Activated CD4-positive, alpha-beta memory T cell treated with anti-CD3 and anti-CD28 coated beads for 36 hours (primary cell): ENCODE data around the gene GPRIN2. TPM values are rescaled to one million over a fixed set of nuclear protein-coding genes. Genes with fewer than 3 reads are reported as not detected.
"Not testable (repeated sequence)": the region's sequence is repeated elsewhere in the genome, so short reads cannot be mapped to it uniquely, and the experiment has no call there.

Source experiments
- CTCF ChIA-PET: fragments of 350-600 bp; sonication (Branson Sonifier 250); formaldehyde crosslinking; loops from one replicate; lab custom pipeline; 2021; ENCODE audit warnings: antibody characterized with exemption, inconsistent platforms; lab: Charles Lee
- POLR2A ChIA-PET: fragments of 350-600 bp; sonication (Branson Sonifier 250); formaldehyde crosslinking; loops from one replicate; lab custom pipeline; 2021; ENCODE audit warnings: antibody characterized with exemption; lab: Charles Lee
- DNase-seq: peaks from one replicate; pipeline ENCODE4 v3.0.0-alpha.2; 2020
- H3K27ac Mint-ChIP-seq: one replicate; pipeline ENCODE4 v1.8.0; 2021; ENCODE audit warnings: mixed read lengths
- H3K27me3 Mint-ChIP-seq: one replicate; pipeline ENCODE4 v1.8.0; 2021; ENCODE audit warnings: mixed read lengths
- H3K36me3 Mint-ChIP-seq: one replicate; pipeline ENCODE4 v1.8.0; 2021; ENCODE audit warnings: mixed read lengths
- H3K4me1 Mint-ChIP-seq: one replicate; pipeline ENCODE4 v1.8.0; 2021; ENCODE audit warnings: low read depth, mixed read lengths
- H3K4me3 Mint-ChIP-seq: one replicate; pipeline ENCODE4 v1.8.0; 2021; ENCODE audit warnings: mild to moderate bottlenecking, mixed read lengths
- H3K9me3 Mint-ChIP-seq: one replicate; pipeline ENCODE4 v1.8.0; 2021; ENCODE audit warnings: mixed read lengths
- intact Hi-C: fragments of 100-400 bp; cut with micrococcal nuclease; formaldehyde crosslinking; loops from one replicate; pipeline ENCODE4 v1.15.1; 2023
- total RNA-seq, 2 experiments: library from RNA; stranded (reverse); gene quantifications; one replicate each; pipeline ENCODE4 v1.2.3, GENCODE V29; 2021

The GPRIN2 gene
- total RNA-seq, 2 experiments from 2014 or later, result not detected

- ChIA-PET POLR2A (no interaction called here), CTCF (no interaction called here)
- H3K27ac Mint-ChIP-seq, result no peak overlapping the region
- no peaks in the 10 kb centered on the region for H3K4me1 Mint-ChIP-seq
- no peak for DNase-seq
- H3K9me3 Mint-ChIP-seq, result no peaks in the 10 kb centered on the region
- H3K27me3 Mint-ChIP-seq, result peaks cover 3% of the 10 kb centered on the region
- intact Hi-C loops, result no loop called here
- H3K4me3 Mint-ChIP-seq, result no peak overlapping the region
- H3K36me3 Mint-ChIP-seq, result no peaks in the 10 kb centered on the region
Measured at GRCh38 chr10:46515366-46515765, 41.1 kb downstream of the GPRIN2 start.

GRCh38 chr10:46514899-46515298 lies 41.6 kb downstream of the GPRIN2 start:
- no peaks in the 10 kb centered on the region for H3K36me3 Mint-ChIP-seq
- no peaks in the 10 kb centered on the region for H3K9me3 Mint-ChIP-seq

GRCh38 chr10:46514431-46514861 lies 42.0 kb downstream of the GPRIN2 start:
- no peak overlapping the region for H3K27ac Mint-ChIP-seq
- intact Hi-C loops, result no loop called here
- H3K4me3 Mint-ChIP-seq, result no peak overlapping the region
- no peaks in the 10 kb centered on the region for H3K4me1 Mint-ChIP-seq
- H3K27me3 Mint-ChIP-seq, result peaks cover 3% of the 10 kb centered on the region
- no peaks in the 10 kb centered on the region for H3K36me3 Mint-ChIP-seq
- ChIA-PET CTCF (no interaction called here), POLR2A (no interaction called here)
- DNase-seq, result peak; percentile 4
- no peaks in the 10 kb centered on the region for H3K9me3 Mint-ChIP-seq

More at GRCh38 chr10:46514899-46515298, 41.6 kb downstream of the GPRIN2 start:
- intact Hi-C loops, result no loop called here
- POLR2A ChIA-PET, result no interaction called here
- no peak for DNase-seq
- Mint-ChIP-seq H3K27ac (no peak overlapping the region), H3K27me3 (peaks cover 3% of the 10 kb centered on the region), H3K4me1 (no peaks in the 10 kb centered on the region), H3K4me3 (no peak overlapping the region)
- CTCF ChIA-PET, result no interaction called here

- CTCF ChIA-PET, DNase-seq, H3K27me3 Mint-ChIP-seq, H3K4me3 Mint-ChIP-seq, H3K36me3 Mint-ChIP-seq, H3K4me1 Mint-ChIP-seq, H3K9me3 Mint-ChIP-seq, POLR2A ChIA-PET, intact Hi-C loops, H3K27ac Mint-ChIP-seq: not testable (repeated sequence)
Measured at GRCh38 chr10:46513333-46513732, 43.1 kb downstream of the GPRIN2 start.

GRCh38 chr10:46512725-46513124 lies 43.7 kb downstream of the GPRIN2 start:
- H3K36me3 Mint-ChIP-seq, CTCF ChIA-PET, H3K9me3 Mint-ChIP-seq, H3K27me3 Mint-ChIP-seq, H3K4me1 Mint-ChIP-seq, H3K4me3 Mint-ChIP-seq, intact Hi-C loops, DNase-seq, H3K27ac Mint-ChIP-seq, POLR2A ChIA-PET: not testable (repeated sequence)

- H3K4me3 Mint-ChIP-seq, H3K27ac Mint-ChIP-seq, POLR2A ChIA-PET, DNase-seq, H3K4me1 Mint-ChIP-seq, H3K9me3 Mint-ChIP-seq, H3K36me3 Mint-ChIP-seq, H3K27me3 Mint-ChIP-seq, CTCF ChIA-PET, intact Hi-C loops: not testable (repeated sequence)
Measured at GRCh38 chr10:46512002-46512401, 44.5 kb downstream of the GPRIN2 start.

Other genes starting within 250 kb of the GPRIN2 start
- not detected for gene ANXA8L1, start 180.9 kb downstream of the GPRIN2 start, total RNA-seq
- not detected for gene NPY4R, start 90.7 kb downstream of the GPRIN2 start, total RNA-seq
- gene SYT15, start 22.5 kb upstream of the GPRIN2 start, total RNA-seq, result under 1 TPM; 0.51 to 0.71 TPM